HG02870 (cell line): Measurements from ENCODE around the gene GGT5.
"Not testable (repeated sequence)": the region's sequence is repeated elsewhere in the genome, so short reads cannot be mapped to it uniquely, and the experiment has no call there.

Experiments
- ATAC-seq: cut with Tn5 transposase; IDR thresholded peaks from one replicate; pipeline ENCODE4 v1.9.1; 2021; ENCODE audit warnings: mild to moderate bottlenecking, moderate library complexity; ENCODE audit not compliant: unreplicated experiment

GGT5 gene

GRCh38 chr22:24235315-24235714, 9.6 kb downstream of the GGT5 start:
- no peak for ATAC-seq

DNA sequence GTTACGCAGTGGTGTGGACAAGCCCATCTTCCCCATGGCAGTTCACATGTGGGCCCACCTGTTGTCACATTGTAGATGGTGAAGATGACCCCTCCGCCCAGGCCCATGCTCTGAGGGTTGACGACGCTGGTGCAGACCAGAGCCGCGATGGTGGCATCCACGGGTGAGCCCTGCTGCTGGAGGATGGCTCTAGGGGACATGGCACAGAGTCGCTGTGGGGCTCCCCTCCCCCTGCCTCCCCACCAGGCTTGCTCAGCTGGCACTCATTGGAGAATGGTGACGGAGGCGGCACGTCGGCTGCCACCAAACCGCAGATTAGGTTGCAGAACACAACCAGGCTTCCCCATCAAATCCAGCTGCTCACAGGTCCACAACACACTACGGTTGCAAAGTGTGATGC, 11.1 kb downstream of the GGT5 start:
- ATAC-seq = no peak

DNA sequence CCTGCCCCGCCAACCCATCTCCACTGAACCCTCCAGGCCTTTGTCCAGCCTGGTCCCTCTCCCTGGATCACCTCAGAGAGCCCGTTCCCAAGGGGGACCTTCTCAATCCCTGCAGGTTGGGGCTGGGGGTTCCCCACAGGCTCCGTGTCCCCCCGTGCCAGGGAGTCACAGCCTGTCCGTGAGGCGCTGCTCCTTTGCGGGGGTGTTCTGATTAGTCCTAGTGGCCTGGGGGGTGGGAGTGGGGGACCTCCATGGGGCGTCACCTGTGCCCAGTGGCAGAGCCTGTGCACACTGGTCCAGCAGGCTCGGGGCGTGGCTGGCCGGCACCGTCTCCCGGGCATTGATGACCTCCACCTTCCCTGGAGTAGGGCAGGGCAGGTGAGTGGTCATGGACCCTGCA, 11.6 kb downstream of the GGT5 start:
- ATAC-seq = no peak

GRCh38 chr22:24232725-24233124, 12.2 kb downstream of the GGT5 start:
- ATAC-seq = no peak

GRCh38 chr22:24232124-24232523, 12.8 kb downstream of the GGT5 start:
- ATAC-seq = no peak

- no peak for ATAC-seq
These were observed 13.2 kb downstream of the GGT5 start for GRCh38 chr22:24231706-24232105.

- no peak for ATAC-seq
These were observed 13.8 kb downstream of the GGT5 start for GRCh38 chr22:24230911-24231656.

- ATAC-seq = no peak
These were observed 18.9 kb downstream of the GGT5 start for GRCh38 chr22:24225951-24226350.

DNA sequence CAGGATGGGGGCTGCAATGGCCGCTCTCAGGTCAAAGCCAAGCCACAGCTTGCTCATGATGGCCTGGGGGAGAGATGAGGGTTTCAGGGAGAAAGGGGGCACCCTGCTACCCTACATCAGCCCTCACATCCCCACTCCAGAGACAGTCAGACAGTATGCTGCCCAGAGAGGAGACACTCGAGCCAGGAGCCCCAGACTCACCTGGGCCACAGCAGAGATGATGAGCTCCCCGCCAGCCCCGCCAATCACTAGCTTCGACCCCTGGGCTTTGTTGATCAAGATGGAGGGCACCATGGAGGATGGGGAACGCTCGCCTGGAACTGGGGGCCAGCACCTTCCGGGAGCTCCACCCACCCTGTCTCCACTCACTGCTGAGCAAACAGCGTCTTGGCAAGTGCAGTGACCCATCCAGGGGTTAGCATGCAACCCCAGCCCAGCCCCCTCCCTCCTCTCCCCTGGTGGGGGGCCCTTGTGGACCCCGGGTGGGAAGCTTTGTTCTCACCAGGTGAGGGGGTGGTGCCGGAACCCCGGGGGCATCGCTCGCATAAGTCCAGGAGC, 19.8 kb downstream of the GGT5 start:
- ATAC-seq = no peak

DNA sequence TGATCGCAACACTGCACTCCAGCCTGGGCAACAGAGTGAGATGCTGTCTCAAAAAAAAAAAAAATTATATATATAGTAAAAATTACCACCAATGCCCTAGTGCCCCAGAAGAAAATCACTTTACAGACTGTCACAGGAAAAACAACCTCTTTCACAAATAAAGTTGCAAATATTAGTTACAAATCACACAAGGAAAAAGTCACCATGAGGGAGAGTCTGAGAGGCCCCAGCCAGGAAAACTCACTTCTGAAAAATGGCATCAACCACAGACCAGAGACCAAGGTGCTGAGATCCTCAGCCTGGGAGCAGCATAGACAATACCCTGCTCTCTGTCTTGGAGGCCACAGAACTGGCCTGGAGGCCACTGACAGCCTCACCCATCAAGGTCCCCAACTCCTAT, 20.4 kb downstream of the GGT5 start:
- ATAC-seq = no peak

DNA sequence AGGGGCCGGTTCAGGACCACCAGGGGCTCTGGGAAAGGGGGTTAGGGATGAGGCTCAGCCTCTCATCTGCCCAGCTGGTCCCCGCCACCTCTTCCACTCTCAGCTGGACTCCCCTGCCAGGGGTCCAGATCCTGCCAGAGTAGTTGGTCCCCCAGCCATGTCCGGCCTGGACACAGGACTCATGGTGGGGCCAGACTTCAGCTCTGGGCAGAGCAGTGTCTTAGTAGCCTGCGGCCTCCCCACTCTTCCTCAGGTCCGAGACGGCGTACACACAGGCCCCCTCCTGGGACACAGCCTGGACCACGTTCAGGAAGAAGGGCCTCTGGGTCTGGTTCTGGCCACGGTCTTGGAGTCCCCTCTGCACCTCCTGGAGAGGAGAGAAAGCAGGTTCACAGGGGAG, 25.1 kb downstream of the GGT5 start:
- ATAC-seq = no peak

DNA sequence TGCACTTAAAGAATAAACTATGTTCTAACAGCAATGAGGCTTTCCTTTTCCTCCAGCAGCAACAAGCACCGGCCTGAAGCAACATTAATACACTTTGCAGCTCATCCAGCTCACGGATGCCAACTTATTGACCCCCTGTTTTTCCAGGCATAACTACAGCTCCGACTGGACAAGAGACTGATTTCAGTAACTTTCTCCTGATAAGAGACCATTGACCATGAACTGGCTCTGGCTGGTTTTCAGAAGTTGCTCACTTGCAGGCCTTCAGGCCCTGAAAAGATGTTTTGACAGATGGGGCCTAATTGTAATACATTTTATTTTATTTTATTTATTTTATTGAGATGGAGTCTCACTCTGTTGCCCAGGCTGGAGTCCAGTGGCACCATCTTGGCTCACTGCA, 27.5 kb downstream of the GGT5 start:
- no peak for ATAC-seq

DNA sequence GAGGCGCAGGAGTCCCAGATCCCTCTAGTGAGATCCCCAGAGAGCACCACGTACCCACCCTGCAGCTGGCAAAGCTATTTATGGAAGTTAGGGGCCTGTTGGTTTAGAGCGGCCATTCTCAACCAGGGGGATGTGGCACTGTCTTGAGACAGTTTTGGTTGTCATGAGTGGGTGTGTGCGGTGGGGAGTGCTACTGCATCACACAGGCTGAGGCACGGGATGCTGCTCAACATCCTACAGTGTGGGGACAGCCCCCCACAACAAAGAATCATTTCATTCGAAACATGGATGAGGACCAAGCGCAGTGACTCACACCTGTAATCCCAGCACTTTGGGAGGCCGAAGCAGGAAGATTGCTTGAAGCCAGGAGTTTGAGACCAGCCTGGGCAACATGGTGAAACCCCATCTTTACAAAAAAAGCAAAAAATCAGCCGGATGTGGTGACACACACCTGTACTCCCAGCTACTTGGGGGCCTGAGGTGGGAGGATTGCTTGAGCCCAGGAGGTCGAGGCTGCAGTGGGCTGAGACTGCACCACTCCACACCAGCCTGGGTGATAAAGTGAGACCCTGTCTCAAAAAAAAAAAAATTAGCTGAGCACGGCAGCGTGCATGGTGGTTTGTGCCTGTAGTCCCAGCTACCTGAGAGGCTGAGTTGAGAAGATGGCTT, 28.2 kb downstream of the GGT5 start:
- ATAC-seq = no peak

DNA sequence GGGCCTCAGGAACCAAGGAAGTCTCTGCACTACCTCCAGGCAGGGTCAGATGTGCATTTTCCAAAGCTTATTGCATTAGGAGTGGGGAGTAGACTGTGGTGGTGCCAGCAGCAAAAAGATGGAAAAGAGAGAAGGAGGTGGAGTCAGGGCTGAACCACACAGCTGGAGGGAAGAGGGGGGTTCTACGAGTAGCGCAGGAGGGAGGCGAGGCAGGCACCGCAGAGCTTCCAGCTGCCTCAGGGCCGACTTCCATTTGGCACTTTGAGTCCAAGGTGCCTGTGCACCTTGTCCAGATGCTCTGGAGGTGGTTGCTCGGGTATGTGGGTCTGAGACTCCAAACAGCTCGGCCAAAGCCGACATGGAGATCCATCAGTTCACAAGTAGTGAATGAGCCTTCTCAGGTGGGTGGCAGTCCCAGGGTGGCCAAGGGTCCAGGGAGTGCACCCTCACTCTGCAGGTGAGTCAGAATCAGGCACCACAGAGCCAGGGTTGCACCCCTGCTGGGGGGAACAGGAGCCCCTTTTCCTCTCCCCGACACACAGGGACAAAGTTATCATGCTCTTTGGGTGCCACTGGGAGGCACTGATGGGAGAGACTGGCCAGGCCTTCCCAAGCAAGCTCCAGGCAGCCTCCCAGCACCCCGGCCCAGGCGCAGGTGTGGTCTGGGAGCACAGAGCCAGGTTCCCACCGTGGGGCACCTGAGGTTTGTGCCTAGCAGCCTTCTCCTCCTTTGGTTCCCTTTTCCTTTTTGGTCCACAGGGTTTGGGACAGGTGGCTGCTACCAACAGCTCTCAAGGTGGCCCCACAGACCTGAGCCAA, 30.2 kb downstream of the GGT5 start:
- no peak for ATAC-seq

DNA sequence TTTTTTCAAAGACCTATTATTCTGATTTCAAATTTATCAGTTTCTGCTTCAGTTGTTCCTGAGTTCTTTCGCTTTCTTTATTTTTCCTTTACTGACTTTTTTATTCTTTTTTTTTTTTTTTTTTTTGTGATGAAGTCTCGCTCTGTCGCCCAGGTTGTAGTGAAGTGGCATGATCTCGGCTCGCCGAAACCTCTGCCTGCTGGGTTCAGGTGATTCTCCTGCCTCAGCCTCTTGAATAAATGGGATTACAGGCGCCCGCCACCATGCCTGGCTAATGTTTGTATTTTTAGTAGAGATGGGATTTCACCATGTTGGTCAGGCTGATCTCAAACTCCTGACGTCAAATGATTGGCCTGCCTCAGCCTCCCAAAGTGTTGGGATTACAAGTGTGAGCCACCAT, 31.8 kb downstream of the GGT5 start:
- not testable (repeated sequence) for ATAC-seq

DNA sequence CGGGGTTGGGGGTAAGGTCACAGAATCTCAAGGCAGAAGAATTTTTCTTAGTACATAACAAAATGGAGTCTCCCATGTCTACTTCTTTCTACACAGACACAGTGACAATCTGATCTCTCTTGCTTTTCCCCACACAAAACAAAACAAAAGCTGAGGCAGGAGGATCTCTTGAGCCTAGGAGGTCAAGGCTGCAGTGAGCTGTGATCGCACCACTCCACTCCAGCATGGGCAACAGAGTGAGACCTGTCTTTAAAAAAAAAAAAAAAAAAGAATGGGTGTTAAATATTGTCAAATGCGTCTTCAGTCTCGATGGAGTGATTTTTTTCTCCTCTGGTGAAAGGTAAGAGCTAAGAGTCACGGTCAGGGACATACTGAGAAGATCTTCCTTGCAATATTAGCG, 33.2 kb downstream of the GGT5 start:
- not testable (repeated sequence) for ATAC-seq

DNA sequence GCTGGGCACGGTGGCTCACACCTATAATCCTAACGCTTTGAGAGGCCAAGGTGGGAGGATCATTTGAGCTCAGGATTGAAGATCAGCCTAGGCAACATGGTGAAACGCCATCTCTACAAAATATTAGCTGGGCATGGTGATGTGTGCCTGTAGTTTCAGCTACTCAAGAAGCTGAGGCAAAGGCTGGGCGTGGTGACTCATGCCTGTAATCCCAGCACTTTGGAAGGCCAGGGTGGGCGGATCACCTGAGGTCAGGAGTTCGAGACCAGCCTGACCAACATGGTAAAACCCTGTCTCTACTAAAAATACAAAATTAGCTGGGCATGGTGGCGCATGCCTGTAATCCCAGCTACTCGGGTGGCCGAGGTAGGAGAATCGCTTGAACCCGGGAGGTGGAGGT, 34.5 kb downstream of the GGT5 start:
- not testable (repeated sequence) for ATAC-seq

- ATAC-seq = no peak
These were observed 35.2 kb downstream of the GGT5 start for GRCh38 chr22:24209687-24210086.

DNA sequence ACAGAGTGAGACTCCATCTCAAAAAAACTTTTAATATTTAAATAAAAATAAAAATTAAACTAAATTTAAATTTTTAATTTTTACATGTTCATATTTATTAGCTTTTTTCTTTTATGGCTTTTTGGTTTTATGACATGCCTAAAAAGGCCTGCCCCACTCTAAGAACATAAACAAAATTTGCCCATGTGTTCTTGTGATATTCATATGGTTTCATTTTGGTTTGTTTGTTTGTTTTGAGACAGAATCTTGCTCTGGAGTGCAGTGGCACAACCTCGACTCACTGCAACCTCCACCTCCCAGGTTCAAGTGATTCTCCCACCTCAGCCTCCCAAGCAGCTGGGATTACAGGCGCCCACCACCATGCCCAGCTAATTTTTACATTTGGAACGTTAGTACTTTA, 35.9 kb downstream of the GGT5 start:
- no peak for ATAC-seq

DNA sequence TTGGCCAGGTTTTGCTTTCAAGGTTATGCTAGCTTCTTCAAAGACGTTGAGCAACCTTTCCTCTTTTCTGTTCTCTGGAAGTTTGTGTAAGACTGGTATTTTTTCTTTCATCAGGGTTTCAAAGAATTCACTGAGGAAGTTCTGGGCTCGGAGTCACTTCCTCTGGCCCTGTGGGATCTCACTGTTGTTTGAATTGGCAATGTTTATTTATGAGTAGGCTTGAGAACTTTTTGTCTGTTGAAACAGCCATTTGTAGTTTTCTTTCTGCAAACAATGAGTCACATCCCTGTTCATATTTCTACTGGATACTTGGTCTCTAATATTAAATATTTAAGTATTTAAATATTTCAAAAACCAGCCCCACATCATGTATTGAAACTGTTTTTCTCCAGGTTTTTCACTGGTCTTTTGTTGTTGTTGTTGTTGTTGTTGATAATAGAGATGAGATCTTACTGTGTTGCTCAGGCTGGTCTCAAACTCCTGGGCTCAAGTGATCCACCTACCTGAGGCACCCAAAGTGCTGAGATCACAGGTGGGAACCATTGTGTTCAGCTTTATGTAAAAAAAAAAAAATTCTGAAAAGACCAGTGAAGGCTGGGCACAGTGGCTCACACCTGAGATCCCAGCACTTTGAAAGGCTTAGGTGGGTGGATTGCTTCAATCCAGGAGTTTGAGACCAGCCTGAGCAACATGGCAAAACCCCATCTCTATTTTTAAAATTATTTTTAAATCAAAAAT, 36.7 kb downstream of the GGT5 start:
- ATAC-seq = no peak
